Stimulated activated CD4-positive, alpha-beta T cell treated with anti-CD3 and anti-CD28 coated beads, Interleukin-4, amount 100 ng/mL, for 4 hours (primary cell): Measurements from ENCODE around the gene FSD1.

Source experiments
- DNase-seq, 2 experiments: peaks; one replicate each; pipeline ENCODE4 v3.0.0-alpha.2; 2020

Gene FSD1

DNA sequence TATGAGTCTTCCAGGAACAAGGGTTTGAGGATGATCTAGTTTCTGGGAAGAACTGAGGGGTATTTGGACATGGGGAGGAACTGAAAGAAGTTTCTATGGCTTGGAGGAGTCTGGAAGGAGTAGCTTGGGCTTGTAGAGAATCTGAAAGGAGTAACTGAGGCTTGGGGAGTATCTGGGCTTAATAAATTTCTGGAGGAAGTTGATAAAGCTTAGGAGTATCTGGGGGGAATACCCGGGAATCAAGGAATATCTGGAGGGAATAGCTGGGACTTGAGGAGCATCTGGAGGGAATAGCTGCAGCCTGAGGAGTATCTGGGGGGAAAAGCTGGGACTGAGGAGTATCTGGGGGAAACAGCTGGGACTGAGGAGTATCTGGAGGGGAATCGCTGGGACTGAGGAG, 16.0 kb downstream of the FSD1 start:
- DNase-seq, result no peak

DNA sequence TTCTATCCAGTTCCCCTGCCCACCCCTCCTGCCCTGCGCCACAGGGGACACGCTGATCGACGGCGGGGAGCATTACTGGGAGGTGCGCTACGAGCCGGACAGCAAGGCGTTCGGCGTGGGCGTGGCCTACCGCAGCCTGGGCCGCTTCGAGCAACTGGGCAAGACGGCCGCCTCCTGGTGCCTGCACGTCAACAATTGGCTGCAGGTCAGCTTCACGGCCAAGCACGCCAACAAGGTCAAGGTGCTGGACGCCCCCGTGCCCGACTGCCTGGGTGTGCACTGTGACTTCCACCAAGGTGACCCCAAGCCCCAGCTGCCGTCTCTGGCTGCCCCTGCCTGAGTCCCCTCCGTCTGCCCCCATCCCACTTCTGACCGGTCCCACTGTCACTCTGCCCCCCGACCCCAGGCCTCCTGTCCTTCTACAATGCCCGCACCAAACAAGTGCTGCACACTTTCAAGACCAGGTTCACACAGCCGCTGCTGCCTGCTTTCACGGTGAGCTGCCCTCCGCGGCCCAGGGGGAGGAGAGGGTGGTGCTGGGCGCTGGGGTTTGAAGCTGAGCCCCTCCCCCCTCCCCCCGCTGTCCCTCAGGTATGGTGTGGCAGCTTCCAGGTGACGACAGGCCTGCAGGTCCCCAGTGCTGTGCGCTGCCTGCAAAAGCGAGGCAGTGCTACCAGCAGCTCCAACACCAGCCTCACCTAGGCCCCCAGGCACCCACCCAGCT, 18.7 kb downstream of the FSD1 start:
- DNase-seq, result no peak

DNA sequence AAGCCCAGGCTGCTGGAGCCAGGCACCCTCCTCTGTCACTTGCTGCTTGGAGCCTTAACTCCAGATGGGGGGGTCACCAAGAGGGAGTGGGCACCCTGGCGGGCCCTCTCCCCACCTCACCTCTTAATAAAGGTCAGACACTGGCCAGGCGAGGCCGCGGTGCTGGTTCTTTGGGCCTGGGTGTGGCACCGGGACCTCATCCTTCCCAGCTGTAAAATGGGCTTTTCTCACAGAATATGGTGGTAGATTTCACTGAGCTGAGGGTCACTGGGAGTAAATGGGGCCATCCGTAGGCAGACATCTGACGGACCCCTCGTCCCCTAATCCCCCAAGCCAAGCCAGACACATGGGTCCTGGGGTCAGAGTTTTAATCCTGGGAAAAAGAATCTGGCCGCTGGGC, 19.3 kb downstream of the FSD1 start:
- no peak for DNase-seq

DNA sequence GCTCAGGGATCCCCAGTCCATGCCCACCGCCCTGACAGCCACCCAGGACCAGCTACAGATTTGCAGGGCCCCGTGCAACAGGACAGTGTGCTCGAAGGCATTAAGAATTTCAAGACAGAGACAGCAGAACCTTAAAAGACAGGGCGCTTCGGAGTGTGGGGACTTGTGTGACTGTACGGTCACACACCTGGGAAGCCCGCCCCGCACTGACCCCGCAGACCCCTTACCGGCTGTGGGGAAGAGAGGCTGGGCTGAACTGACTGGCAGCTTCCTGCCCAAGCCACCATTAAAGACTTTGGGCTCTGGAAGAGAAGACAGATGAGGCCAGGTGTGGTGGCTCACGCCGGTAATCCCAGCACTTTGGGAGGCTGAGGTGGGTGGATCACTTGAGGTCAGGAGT, 19.8 kb downstream of the FSD1 start:
- no peak for DNase-seq

DNA sequence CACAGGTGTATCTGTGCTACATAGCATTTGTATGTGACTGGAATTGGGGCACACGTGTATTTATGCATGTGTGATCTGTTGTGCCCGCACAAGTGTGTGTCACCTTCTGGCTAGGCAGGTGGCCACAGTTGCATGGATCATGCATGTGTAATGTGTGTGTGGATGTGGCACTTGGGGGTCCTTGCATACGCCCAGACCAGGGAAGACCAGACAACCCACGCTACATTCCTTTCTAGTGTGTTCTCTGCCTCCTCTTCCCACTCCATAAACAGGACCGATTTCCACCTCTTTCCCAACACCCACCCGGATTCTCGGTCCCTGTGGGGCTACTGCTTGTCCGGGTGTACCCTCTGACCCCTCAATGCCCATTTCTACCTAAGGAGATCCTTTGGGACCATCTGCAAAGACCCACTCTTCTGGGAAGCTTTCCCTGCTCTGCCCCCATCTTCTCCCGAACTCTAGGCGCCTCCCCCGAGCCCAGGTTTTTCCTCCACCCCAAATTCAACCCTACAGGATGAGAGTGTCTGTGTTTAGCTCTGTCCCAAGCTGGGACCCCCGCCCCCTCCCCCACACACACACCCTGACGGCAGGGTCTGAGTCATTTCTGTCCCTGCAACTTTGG, 21.9 kb downstream of the FSD1 start:
- DNase-seq, result no peak

DNA sequence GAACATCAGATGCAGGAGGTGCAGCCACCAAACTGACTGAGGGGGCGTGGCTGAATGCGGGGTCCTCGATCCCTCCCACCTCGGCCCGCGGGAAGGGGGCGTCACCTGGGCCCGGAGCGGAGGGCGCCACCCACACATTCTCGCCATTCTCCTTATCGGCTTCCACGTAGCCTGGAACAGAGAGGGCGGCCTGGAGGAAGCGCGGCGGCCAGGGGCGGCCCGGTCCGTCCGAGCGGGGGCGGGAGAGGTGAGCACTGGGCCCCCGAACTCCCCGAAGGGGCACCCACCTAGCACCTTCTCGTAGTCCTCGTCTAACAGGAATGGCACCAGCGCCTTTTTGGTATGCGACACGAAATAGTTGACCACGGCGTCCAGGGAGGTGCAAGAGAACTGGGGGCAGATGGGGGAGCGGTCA, 22.4 kb downstream of the FSD1 start:
- DNase-seq, result peak in 1 of 2 experiments; percentile 30

DNA sequence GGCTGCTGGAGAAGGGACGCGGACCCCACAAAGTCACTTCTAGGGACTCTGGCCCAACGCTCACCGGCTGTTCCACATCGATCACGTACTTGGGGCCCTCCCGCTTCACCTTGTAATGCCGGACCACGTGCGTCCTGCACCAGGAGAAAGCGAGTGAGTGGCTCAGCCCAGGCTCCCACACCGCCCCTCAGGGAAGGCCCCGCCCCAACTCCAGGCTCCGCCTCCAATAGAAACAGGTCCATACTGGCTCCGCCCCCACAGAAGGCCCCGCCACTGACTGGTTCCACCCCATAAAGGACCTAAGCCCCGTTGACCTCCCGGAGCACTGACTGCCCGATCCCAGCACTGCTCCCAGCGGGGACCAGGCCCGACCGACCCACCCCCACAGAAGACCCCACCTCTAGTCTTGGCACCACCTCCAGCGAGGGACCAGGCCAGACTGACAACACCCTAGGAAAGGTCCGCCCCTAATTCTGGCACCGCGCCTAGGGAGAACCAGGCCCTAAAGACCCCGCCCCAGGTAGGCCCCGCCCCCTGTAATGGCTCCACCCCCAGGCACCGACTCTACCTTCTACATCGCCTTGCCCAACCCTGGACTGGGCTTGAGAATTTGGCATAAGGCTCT, 23.0 kb downstream of the FSD1 start:
- DNase-seq, result peak; percentile 75 to 79

DNA sequence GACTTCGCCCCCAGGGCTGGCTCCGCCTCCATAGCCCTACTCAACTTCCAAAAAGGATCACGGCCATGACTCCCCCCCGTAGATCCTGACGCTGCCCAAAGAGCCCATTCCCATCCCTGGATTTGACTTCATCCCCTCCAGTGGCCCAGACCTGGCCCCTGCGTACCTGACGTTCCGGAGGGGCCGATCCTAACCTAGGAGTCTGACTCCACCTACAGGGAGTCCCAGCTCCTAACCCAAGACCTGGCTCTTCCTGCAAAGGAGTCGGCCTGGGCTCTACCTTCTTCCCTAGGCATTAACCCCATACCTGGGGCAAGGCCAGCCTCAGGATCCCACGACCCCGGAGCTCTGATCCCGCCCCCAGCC, 23.5 kb downstream of the FSD1 start:
- DNase-seq, result no peak

DNA sequence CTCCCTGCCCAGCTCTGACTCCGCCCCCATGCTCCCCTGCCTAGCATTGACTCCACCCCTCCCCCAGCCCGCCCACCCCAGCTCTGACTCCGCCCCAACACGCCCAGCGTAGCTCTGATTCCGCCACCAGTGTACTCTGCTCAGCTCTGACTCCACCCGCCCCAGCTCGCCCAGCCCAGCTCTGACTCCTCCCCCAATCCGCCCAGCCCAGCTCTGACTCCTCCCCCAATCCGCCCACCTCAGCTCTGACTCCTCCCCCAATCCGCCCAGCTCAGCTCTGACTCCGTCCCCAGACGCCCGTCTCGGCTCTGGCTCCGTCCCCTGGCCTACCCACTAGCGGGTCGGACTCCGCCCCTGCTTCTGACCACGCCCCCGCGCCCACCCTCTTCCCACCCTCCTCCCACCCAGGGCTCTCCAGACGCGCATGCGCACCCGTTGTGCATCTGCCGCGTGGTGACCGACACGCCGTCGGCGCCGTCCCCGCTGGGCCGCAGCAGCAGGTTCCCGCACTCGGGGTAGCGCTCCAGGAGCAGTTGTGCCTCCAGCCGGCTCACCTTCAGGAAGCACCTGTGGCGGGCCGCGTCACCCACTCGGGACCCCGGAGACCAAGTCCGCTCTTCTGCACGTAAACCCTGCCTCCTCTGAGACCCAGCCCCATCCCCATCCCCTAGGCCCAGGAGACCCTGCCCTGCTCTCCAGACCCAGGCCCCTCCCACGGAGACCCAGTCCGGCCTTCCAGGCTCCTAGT, 24.0 kb downstream of the FSD1 start:
- peak; percentile 98 to 99 for DNase-seq

DNA sequence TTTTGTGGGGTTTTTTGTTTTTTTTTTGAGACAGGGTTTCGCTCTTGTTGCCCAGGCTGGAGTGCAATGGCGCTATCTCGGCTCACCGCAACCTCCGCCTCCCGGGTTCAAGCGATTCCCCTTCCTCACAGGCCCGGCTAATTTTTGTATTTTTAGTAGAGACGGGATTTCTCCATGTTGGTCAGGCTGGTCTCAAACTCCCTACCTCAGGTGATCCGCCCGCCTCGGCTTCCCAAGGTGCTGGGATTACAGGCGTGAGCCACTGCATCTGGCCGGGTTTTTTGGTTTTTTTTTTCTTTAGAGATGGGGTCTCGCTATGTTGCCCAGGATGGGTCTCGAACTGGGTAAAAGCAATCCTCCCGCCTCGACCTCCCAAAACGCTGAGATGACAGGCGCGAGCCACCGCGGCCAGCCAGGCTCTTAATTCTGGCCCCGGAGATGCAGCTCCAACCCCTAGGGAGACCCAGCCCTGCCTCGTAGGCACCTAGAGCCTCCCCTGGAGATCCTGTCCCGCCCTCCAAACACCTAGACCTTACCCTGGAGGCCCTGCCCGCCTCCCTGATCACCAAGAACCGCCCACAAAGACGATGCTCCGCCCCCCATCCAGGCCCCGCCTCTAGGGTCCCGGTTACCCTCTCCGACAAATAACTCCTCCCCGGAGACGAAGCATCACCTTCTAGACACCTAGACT, 24.7 kb downstream of the FSD1 start:
- peak; percentile 58 to 61 for DNase-seq

DNA sequence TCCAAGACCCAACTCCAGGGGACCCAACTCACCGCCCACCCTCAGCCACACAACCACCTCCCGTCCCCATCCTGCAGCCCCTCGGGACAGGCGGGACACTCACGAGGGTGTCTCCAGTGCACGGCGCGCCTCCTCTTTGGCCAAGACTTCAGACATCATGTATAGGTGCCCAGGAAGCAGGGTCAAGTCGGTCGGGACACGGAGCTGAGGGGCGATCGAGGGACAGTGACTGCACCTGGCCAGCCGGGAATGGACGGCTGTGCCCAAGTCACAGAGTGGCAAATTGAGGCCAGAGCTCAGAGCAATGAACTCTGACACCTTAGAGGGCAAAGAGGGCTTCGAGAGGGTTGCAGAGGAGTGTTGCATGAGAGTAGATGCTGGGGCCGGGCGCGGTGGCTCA, 25.5 kb downstream of the FSD1 start:
- no peak for DNase-seq

DNA sequence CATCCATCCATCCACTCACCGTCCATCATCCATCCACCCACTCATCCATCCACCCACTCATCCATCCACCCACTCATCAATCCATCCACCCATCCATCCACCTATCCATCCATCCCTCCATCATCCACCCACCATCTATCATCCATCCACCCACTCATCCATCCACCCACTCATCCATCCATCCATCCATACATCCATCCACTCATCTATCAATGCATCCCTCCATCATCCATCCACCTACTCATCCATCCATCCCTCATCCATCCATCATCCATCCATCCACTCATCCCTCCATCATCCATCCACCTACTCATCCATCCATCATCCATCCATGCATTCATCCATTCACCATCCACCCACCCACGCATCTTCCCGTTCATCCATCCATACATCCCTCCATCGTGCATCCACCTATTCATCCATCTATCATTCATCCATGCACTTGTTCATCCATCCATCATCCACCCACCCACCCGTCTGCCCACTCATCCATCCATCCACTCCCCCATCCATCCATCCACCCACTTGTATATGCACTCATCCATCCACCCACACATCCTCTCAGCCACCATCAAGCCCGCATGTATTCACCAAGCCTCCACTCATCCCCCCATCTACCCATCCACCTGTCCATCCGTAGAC, 30.7 kb downstream of the FSD1 start:
- DNase-seq, result no peak

DNA sequence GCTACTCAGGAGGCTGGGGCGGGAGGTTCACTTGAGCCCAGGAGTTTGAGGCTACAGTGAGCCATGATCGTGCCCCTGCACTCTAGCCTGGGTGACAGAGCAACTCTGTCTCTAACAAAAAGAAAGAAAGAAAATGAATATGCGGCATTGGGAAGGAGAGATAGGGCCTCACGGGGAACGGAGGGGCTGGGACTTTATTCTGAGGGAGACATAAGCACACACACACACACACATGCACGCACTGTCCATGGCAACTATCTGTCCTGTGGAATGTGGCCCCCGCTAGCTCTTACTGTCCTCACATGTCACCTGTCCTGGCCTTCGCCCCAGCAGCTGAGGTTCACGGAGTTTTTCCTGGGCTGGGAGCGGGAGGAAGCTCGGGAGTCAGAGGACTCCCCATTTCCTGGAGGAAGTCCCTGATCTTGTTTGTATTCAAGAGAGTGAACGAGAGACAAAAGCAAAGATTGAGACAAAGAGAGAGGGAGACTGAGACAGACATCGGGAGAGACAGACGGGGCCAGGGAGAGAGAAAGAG, 33.6 kb downstream of the FSD1 start:
- no peak for DNase-seq

DNA sequence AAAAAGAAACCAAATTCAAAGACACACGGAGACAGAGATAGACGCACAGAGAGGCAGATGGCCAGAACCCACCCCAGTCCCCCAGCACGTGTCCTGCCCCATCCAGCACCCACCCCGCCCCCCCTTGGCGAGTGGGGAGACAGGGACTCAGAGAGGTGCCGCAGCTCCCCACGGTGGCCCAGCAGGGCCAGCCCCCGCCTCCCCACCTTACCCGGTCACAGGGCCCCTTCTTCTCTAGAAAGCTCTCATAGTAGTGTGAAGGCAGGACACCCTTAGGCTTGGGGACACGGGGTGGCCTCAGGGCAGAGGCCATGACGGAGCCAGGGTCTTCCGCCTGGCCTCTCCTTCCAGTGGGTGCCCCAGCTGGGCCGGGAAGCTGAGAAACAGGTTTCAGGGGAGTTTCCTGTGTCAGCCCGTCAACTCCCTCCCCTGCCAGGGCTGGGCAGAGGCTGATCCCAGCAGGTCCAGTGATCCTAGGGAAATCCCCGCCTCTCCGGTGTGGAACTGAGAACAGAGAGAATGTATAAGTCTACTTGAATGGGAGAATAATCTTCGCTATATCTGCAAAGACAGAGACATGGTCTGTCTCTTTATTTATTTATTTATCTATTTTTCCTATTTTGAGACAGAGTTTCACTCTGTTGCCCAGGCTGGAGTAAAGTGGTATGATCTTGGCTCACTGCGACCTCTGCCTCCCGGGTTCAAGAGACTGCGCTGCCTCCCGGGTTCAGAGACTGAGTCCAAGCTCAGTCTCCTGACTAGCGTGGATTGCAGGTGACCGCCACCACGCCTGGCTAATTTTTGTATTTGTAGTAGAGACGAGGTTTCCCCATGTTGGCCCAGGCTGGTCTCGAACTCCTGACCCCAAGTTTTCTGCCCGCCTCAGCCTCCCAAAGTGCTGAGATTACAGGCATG, 34.3 kb downstream of the FSD1 start, which contains the start of gene STAP2:
Gene STAP2 (minus strand): TSS at position 387 of the 915 bp plus-strand sequence. CDS start 74 bp downstream, at position 313.
- DNase-seq, result no peak

DNA sequence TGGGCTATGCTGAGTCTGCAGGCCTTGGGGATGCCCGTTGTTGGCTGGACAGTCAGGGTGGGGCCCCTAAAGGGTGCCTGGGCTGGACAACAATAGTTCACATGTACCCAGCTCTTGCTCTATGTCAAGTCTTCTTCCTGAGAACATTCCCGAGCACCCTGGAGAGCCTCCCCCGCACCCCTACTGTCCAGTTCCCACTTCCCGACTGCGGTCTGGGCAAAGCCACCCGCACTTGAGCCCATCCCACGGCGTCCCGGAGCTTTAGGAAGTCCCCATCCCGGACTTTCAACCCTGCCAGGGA, 37.9 kb downstream of the FSD1 start:
- DNase-seq, result no peak

DNA sequence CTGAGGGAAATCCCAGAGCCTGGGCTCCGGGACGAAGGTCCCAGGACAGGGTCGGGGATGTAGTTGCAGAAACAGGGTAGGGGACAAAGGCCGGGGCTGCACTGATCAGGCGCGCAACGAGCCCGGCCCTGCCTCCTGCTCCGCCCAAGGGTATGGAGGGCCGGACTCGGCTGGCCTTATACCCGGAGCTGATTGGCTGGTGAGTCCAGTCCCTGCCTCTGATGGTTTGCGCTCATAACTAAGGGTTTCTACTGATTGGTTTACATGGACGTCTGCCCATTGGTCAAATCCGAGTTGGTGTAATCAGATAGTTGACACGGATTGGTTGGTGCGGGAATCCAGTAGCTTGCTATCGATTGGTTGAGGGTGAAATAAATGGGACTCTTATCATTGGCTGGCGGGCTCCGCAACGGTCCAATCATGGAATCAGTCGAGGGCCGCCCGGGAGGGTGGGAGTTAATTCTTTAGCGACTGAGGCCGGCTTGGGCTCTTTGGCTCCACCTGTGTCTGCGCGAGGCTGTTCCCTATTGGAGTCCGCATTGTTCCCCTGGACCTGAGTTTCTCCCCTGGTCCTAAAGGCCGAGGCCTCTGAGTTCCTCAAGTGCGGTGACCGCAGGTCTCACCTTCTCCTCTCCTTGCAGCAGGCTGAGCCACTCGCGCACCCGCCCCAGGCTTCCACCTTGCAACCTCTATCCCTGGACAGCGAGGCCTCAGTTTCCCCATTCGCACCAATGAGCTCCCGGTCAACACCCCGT, 38.4 kb downstream of the FSD1 start:
- DNase-seq, result peak; percentile 78 to 91

DNA sequence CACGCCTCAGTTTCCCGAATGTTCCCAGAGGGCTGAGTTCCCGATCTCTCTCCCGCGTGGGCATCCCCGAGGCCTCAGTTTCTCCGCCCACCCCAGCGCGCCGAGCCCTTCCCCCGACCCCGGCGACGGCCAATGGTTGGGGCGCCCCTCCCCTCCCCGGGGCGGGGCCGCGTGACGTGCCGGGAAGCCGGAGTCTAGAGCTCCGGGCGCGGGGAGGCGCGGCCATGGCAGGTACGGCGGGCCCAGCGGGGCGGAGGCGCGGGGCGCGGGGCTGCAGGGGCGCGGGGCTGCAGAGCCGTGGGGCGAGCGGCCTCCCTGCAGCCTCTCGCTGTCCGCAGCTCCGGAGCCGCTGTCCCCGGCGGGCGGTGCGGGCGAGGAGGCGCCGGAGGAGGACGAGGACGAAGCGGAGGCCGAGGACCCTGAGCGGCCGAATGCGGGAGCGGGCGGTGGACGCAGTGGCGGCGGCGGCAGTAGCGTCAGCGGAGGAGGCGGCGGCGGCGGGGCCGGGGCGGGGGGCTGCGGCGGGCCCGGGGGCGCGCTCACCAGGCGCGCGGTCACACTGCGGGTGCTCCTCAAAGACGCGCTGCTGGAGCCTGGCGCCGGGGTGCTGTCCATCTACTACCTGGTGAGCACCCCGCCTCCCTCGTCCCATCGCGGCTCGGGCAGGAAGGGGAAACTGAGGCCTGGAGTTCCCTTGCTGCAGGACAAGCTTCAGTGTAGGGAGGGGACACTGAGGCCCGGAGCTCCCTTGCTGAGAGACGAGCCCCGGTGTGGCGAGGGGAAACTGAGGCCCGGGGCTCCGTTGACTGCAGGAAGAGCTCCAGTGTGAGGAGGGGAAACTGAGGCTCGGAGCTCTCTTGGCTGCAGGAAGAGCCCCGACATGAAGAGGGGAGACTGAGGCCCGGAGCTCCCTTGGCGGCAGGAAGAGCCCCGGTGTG, 39.2 kb downstream of the FSD1 start, which contains the start of gene MPND:
Gene MPND (plus strand): TSS at position 193 of the 938 bp plus-strand sequence. CDS start 32 bp downstream, at position 225.
- peak; percentile 89 to 96 for DNase-seq

DNA sequence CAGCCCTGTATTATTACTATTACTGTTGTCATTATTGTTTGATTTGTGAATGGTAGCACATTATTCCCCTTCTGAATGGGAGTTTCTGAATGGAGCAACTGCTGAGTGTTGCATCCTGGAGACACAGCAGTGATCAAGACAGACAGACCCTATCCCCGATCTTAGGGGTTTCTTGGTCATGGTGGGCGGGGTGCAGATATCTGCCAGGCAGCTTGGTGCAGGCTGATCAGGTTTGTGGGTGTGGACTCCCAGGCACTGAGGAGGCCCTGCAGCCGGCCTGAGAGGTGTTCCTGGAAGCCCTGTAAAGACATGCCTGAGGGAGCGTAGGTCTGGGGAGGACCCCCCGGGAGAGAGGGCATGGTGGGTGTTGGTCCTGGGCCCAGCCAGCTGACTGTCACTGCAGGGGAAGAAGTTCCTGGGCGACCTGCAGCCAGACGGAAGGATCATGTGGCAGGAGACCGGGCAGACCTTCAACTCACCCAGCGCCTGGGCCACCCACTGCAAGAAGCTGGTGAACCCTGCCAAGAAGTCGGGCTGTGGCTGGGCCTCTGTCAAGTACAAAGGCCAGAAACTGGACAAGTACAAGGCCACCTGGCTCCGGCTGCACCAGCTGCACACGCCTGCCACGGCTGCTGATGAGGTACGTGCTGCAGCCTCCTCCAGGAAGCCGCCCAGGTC, 41.1 kb downstream of the FSD1 start:
- DNase-seq, result no peak

DNA sequence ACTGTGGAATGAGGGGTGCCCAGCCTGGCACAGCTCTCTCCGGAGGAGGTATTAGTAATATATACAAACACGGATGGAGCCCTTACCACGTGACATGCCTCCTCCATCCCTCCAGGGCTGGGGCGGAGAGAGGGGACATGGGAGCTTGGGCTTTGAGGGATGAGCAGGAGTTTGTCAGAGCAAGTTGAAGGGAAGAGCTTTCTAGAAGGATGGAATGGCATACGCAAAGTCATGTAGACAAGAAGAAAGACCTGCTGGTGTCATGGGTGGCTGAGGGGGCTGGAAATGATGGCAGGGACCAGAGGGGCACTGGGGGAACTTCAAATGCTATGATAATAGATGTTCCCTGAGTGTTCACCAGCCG, 41.6 kb downstream of the FSD1 start:
- DNase-seq, result no peak
